Endometrium (tissue), 2 donors: ENCODE measurements around the gene EFHD2.
"Not testable (repeated sequence)": the region's sequence is repeated elsewhere in the genome, so short reads cannot be mapped to it uniquely, and the experiment has no call there.

ENCODE experiments used
- FAIRE-seq: peaks from 2 replicates; lab custom pipeline; 2012; peaks lifted over from hg19 to GRCh38; lab: Jason Lieb, UNC
- donor health status: control.
- donor health status: control.

EFHD2 gene, protein sequence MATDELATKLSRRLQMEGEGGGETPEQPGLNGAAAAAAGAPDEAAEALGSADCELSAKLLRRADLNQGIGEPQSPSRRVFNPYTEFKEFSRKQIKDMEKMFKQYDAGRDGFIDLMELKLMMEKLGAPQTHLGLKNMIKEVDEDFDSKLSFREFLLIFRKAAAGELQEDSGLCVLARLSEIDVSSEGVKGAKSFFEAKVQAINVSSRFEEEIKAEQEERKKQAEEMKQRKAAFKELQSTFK

DNA sequence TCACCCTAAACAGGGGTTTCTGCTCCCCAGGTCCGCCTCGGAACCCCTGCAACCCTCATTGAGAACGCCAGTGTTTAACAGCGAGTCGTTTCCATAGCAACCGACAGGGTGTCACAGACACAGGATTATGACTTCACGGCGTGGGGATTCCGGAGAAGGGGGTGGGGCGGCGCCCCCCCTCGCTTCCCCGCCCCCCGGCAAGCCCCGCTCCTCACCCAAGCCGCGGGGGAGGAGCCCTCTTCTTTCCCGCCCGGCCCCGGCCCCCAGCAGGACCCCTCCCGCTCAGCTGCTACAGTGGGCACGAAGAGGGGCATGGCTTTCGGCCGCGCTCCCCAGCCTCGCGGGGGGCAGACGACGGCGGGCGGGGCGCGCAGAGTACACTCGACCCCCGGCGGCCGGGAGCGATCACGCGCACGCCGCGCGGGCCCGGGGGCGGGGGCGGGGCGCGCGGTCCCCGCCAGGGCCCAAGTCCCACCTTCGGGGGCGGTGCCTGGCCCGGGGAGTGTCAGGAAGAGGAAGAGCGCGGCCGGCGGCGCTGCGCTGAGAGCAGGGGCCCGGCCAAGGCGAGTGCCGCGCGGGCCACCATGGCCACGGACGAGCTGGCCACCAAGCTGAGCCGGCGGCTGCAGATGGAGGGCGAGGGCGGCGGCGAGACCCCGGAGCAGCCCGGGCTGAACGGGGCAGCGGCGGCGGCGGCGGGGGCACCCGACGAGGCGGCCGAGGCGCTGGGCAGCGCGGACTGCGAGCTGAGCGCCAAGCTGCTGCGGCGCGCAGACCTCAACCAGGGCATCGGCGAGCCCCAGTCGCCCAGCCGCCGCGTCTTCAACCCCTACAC is at the start of gene EFHD2:
Gene EFHD2 (plus strand): TSS at position 501 of the 835 bp plus-strand sequence. CDS start 84 bp downstream, at position 585.
- FAIRE-seq: no peak

DNA sequence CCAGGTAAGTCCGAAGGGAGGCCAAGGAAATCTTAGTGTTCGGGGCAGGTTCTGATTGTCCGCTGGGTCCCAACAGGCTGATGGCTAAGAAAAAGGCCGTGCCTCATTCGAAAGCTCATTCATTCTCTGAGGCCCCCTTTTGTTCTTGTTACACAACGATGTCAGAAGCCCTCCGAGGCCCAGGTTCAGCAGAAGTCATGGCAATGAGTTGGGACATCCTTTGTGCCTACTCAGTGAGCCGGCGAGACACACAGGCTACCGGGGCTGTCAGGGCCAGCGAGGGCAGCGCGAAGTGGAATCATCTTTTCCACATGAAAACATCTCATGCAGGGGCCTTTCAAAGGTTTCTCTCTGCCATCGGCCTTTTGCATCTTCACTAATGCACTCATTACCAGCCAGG is 49.0 kb upstream of the EFHD2 start:
- no peak for FAIRE-seq

GRCh38 chr1:15362096-15362736 is 47.5 kb upstream of the EFHD2 start:
- FAIRE-seq: no peak

DNA sequence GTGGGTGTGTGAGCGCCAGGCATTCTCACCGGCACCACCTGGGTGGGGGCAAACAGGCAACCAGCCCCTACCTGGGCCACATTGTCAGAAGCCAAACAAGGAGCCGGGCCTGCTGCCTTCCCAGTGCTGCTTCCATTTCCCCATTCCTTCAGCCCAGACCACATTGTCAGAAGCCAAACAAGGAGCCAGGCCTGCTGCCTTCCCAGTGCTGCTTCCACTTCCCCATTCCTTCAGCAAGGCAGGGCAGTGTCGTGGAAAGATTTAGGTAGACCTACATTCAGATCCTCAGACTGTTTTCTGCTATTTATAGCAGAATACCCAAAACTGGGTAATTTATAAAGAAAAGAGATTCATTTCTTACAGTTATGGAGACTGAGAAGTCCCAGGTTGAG is 47.0 kb upstream of the EFHD2 start:
- no peak for FAIRE-seq

DNA sequence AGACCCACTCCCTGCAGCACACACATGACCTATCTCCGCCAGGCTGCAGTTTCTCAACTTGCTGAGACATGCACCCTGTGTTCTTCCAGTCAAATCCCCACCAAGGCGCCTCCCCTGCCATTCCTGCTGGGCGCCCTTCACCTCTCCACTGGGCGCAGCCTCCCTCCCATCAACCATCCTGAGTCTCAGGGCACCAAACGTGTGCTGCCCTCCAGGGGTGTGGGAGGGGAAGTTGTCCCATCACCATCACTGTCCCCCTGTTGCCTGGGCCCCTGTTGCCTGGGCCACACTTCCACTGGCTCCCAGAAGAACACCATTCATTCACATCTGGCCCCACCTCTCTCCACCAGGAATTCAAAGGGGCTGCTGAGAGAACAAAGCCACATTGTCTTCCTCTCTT is 44.9 kb upstream of the EFHD2 start:
- FAIRE-seq: no peak

- no peak for FAIRE-seq
Observed at GRCh38 chr1:15368888-15369287, 40.8 kb upstream of the EFHD2 start.

GRCh38 chr1:15370268-15370667 is 39.4 kb upstream of the EFHD2 start:
- no peak for FAIRE-seq

GRCh38 chr1:15370781-15371520 is 38.7 kb upstream of the EFHD2 start:
- no peak for FAIRE-seq

DNA sequence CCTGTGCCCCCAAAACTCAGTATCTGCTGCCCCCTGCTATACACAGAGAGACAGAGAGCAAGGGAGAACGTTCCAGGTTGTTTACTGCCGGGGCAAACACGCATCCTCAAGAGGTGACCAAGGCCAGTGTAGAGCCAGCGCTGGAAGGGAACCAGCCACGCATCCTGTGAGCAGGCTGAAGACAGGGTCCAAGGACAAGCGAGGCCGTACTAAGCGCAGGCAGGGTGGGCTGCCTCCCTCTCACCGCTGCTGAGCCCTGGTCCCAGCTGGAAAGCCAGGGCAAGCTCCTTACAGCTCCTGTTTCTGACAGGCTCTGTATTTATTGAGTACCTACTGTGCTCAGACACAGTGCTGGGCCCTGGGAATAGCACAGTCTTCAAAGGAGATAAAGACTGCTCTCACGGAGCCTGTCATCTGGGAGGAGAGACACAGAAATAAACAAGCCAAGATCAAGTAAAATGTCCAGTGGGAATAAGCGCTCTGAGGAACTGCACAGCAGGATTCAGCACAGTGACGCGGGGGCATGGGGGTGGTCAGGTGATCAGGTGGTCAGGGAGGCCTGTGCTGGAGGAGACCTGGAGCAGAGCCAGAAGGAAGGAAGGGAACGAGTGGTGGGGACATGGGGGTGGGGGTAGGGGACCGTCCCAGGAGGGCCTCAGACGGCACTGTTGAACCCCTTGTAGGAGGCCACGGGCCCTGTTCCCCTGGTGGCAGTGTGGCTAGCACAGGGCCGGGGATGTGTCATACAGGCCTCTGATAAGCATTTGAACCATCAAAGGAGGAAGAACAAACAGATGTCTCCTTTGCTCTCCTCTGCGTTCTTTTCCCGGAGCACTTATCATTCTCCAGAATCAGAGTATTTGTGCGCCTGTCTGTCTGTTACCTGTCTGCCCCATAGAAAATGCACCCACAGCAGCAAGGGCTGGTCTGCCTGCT is 37.8 kb upstream of the EFHD2 start:
- no peak for FAIRE-seq

- FAIRE-seq: no peak
Observed at GRCh38 chr1:15378729-15379128, 31.0 kb upstream of the EFHD2 start.

- FAIRE-seq: not testable (repeated sequence)
Observed at GRCh38 chr1:15379151-15379550, 30.5 kb upstream of the EFHD2 start.

DNA sequence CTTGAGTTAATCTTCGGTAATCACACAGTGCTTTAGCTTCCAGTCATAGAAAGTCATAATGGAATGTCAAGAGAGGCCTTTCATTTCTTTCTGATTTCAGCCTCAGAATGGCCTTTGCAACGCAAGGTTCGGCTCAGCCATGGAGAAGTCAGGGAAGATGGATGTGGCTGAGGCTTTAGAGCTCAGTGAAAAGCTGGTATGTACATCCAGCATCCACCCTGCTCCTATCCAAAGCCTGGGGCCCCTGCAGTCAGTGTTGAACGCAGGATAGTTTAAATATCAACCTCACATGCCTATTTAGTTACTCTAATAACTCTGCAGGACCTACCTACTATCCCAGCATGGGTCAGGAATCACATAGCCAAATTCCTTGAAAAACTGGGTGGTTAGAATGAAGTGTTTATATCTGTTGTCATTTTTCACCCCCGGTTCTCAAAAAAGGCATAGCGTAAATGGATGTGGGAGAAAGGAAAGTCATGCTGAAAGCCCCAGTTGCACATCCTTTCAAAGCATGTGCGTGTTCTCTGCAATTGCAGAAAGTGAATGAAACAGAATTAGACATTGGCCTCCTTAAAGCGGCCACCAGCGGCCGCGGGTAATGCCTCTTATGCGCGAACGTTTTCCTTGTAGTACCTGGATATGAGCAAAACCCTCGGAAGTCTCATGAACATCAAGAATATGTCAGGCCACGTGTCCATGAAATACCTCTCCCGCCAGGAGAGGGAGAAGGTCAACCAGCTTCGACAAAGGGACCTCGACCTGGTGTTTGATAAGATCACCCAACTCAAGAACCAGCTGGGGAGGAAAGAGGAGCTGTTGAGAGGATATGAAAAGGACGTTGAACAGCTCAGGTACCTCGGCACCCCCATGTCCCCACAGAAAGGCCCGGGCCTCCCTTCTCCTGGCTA is 28.8 kb upstream of the EFHD2 start:
- FAIRE-seq: no peak

- FAIRE-seq: no peak
Observed at GRCh38 chr1:15381805-15382204, 27.9 kb upstream of the EFHD2 start.

- no peak for FAIRE-seq
Observed at GRCh38 chr1:15382601-15383518, 26.8 kb upstream of the EFHD2 start.

GRCh38 chr1:15383810-15384209 is 25.9 kb upstream of the EFHD2 start:
- FAIRE-seq: no peak

DNA sequence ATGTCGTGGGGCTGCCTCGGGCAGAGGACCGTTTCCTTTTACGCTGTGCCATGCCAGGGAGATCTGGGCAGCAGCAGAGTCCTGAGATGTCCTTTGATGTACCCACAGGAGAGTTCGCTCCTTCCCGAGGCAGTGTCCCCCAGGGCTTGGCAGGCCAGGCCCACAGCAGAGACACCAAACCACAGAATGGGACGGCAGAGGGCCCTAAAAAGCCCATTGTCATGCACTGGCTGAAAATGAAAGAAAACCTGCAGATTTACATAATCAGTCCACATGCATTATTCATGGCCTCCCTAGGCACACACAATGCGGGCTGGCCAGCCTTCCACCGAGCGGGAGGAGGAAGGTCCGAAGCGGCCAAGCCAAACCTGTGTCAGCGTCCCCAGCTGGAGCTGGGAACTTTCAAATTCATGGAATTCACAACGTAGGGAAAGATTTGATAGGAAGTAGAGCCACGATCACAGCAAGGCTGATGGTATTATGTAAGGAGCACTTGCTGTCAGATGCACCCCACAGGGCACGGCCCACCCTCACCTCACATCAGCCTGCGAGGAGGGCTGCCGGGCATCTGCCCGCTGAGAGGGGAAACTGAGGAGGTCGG is 25.3 kb upstream of the EFHD2 start:
- no peak for FAIRE-seq

GRCh38 chr1:15385420-15385819 is 24.3 kb upstream of the EFHD2 start:
- no peak for FAIRE-seq

DNA sequence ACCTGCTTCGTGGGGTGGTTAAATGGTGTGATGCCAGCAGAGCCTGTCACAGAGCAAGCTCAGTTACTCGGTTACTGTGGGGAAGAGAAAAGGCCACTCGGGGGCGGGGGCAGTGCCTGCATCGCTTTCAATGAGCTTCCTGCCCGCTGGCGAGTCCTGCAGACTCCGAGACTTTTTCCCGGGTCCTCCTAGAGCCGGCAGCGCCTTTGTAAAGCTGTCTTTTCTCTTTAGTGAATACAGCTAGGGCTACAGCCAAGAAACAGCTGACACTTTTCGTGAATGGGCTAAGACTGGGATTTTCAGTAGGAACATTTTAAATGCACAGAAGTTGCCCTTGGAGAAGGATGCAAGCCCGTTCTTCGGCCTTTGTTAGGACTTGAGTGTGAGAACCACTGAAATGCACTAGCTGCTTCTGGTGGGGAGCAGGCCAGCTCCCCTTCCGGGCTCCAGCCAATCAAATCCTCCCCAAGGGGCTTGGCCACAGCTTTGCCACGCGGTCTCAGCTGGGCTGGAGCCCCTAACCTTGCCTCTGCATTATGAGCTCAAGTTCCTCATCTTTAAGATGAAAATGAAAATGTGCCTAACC is 23.4 kb upstream of the EFHD2 start:
- FAIRE-seq: no peak
